Retinal pigment epithelial cell (primary cell): ENCODE results near the gene EVL.
"Not testable (repeated sequence)": the region's sequence is repeated elsewhere in the genome, so short reads cannot be mapped to it uniquely, and the experiment has no call there.

Experiments used
- DNase-seq: peaks from one replicate; pipeline ENCODE4 v3.0.0-alpha.2; 2010; ENCODE audit warnings: low read depth
- H3K4me3 ChIP-seq: 2 replicates; pipeline ENCODE4 v1.5.1; 2011; ENCODE audit warnings: mild to moderate bottlenecking, low read length, control low read depth, moderate library complexity
- CTCF ChIP-seq: conservative IDR thresholded peaks from 2 replicates; pipeline ENCODE4 v1.5.1; 2011; ENCODE audit warnings: low read depth, low read length, control low read depth, inconsistent platforms

Gene EVL

DNA sequence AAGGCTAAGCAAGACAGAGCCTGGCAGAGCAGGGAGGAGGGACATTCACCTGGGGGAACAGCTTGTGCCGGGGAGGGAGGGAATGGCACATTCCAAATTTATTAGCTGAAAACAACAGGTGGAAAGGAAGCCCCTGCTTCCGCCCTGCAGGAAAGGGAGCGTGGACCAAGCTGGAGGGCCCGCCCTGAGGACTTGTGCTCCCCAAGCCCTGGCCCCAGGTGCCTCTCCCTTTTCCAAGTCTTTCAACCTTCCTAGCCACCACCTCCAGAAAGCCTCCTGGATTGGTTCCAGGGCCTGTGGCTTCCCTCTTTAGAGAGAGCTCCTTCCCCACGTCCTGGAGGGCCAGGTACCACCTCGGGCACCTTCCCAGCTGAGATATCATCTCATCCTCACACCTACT is 91.6 kb downstream of the EVL start:
- DNase-seq: no peak
- no peak overlapping the region for H3K4me3 ChIP-seq
- TF ChIP-seq CTCF: no peak

GRCh38 chr14:100157548-100158232 is 92.5 kb downstream of the EVL start:
- not testable (repeated sequence) for DNase-seq, H3K4me3 ChIP-seq

GRCh38 chr14:100158566-100159093 is 93.4 kb downstream of the EVL start:
- peak overlapping the region; percentile 1 for H3K4me3 ChIP-seq
- DNase-seq: no peak
- TF ChIP-seq CTCF: no peak

DNA sequence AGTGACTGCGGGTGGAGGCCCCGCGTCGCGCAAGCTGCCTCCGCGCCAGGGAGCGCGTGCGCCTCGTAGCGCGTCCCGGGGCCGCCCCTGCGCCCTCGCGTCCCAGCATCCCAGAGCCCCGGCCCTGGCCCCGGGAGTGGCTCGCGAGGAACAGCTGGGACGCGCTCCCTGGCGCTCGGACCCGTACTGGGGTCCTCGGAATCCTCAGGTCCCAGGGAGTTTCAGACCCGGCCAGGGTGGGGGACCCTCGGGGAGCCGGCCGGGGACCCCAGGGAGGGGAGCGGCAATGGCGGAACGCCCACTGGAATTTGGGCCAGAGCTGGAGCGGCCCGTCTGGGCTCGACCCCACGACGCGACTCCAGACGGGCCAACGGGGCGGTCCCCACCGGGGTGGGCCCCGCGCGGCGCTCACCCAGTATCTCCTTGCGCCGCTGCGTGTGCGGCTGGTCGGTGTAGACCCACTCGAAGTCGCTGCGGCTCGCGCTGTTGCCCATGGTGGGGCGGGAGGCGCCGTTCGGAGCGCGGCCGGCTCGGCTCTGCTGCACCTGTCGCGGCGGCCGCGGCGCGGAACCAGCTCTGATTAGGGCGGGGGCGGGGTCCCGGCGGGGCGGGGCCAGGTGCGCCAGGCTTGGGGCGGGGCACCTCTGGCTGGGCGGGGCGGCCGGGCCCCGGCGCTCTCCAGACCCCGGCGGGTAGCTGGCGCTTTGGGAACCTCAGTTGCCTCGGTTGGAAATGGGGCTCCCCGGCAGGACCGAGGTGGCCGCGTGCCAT is 94.1 kb downstream of the EVL start, which contains the start of gene DEGS2:
Gene DEGS2, minus strand, starts transcription at position 552 of the 771 bp plus-strand sequence. Its CDS starts 58 bp downstream, at position 494.
- H3K4me3 ChIP-seq: peak within 1 kb of the TSS; percentile 30
- DNase-seq: no peak
- no peak for TF ChIP-seq CTCF

GRCh38 chr14:100159865-100160533 is 94.8 kb downstream of the EVL start:
- H3K4me3 ChIP-seq: peak overlapping the region; percentile 15
- DNase-seq: no peak
- no peak for TF ChIP-seq CTCF

DNA sequence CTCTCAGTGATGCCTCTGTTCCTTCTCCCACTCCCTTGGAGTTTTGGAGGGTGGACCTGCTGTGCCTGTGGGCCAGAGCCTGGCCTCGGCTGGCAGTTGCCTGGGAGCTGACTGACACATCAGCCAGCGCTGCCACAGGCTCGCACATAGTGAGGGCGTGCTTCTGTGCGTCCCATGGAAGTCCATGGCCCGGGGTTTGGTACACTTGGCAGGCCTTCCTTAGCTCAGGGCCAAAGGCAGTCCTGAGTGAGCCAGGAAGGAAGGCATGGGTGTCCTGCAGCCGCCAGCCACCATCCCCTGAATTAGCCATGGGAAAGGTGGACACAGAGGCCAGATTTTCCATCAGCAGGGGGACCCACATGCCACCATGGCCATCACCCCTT is 95.3 kb downstream of the EVL start:
- DNase-seq: no peak
- TF ChIP-seq CTCF: no peak
- H3K4me3 ChIP-seq: no peak overlapping the region

- no peak for DNase-seq
- no peak for TF ChIP-seq CTCF
- H3K4me3 ChIP-seq: no peak overlapping the region
Observed at GRCh38 chr14:100165376-100165775, 100.2 kb downstream of the EVL start.
